Hepatocyte (in vitro differentiated cells): ENCODE data around the gene AFAP1.

Experiments
- CTCF ChIP-seq: fragments of 200-600 bp; sonication (generic); IDR thresholded peaks from 2 replicates; pipeline ENCODE4 v1.5.1; 2016; ENCODE audit warnings: antibody characterized with exemption, mild to moderate bottlenecking; ENCODE audit not compliant: poor library complexity
- EZH2 ChIP-seq: fragments of 200-600 bp; sonication (generic); IDR thresholded peaks from 2 replicates; pipeline ENCODE4 v1.6.1; 2016; ENCODE audit warnings: antibody characterized with exemption, mild to moderate bottlenecking, borderline replicate concordance
- EZH2phosphoT487 ChIP-seq: fragments of 200-600 bp; sonication (generic); IDR thresholded peaks from one replicate; pipeline ENCODE4 v1.6.1; 2018; ENCODE audit warnings: antibody characterized with exemption, mild to moderate bottlenecking, low read depth, moderate library complexity; ENCODE audit not compliant: unreplicated experiment, severe bottlenecking

GRCh38 chr4:7855731-7856130 lies 83.9 kb downstream of the AFAP1 start:
- TF ChIP-seq CTCF (no peak), EZH2phosphoT487 (no peak), EZH2 (no peak)
